ENCODE measurements around the gene PRKCA.

The PRKCA gene

GRCh38 chr17:66464921-66465320, 162.5 kb downstream of the PRKCA start:
- Histone ChIP-seq H3K9ac (ENCODE audit: low read depth, low read length, poor library complexity) (no peak overlapping the region), H3K4me1 (ENCODE audit: control insufficient read depth in 2 of 2, insufficient read depth in 1 of 2, low read depth in 1 of 2, low read length in 2 of 2) (peaks cover 16 to 30% of the 10 kb centered on the region in 2 donors), H3K4ac (ENCODE audit: low read length) (no peak overlapping the region), H2BK15ac (ENCODE audit: low read length) (no peak overlapping the region), H2BK12ac (ENCODE audit: low read length) (no peak overlapping the region), H3K9me3 (replicated peaks in 1 of 2; ENCODE audit: control insufficient read depth in 2 of 2, insufficient read depth in 1 of 2, low read depth in 1 of 2, low read length in 2 of 2) (no peaks in the 10 kb centered on the region), H2AFZ (ENCODE audit: low read length) (no peak overlapping the region), H3K36me3 (replicated peaks in 1 of 2; ENCODE audit: control insufficient read depth in 2 of 2, insufficient read depth in 2 of 2, low read length in 2 of 2) (no peaks in the 10 kb centered on the region), H3K79me1 (ENCODE audit: low read depth, low read length) (no peaks in the 10 kb centered on the region), H2AK5ac (ENCODE audit: low read depth, low read length) (no peak overlapping the region), H3K14ac (ENCODE audit: low read length) (no peak overlapping the region), H4K8ac (ENCODE audit: low read depth, low read length) (no peak overlapping the region), H3K4me3 (ENCODE audit: low read length in 2 of 2) (no peak overlapping the region), H3K4me2 (ENCODE audit: insufficient read depth, low read length, poor library complexity, severe bottlenecking) (no peak overlapping the region), H3K23ac (ENCODE audit: low read depth, low read length, poor library complexity) (no peak overlapping the region), H2BK120ac (ENCODE audit: low read depth, low read length) (no peak overlapping the region), H2BK5ac (ENCODE audit: low read length) (no peak overlapping the region), H3K18ac (ENCODE audit: low read length) (no peak overlapping the region), H4K91ac (ENCODE audit: low read depth, low read length, poor library complexity) (no peak overlapping the region), H3K27me3 (ENCODE audit: control insufficient read depth in 3 of 3, insufficient read depth in 3 of 3, low read depth in 1 of 3, low read length in 3 of 3) (no peaks in the 10 kb centered on the region), H3K27ac (replicated peaks; ENCODE audit: low read length) (no peak overlapping the region)
- no CpG with 5 or more reads among the region's 3 CpGs for WGBS, 2 donors (ENCODE audit: extremely low coverage in 2 of 2, insufficient read length in 2 of 2, insufficient replicate concordance in 1 of 2)
- no peak for DNase-seq (ENCODE audit: low spot score)

DNA sequence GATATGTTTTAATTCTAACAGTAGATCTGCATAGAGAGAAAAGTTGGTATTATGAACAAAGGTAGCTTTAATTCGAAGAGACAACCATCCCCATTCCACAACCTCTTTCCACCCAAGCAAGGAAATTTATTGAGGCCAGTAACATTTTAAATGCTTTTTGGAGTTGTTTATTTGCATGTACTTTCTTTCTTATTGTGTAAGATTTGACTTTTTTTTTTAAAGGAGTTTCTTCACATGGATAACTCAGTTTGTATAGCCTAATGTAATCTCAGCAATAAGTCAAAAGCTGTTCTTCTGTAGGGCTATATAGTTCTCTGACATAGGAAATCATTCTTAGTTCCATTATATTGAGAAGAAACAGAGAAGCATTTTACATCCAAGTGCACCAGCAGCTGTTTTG, 163.3 kb downstream of the PRKCA start:
- H3K9me3 ChIP-seq (replicated peaks in 1 of 2; ENCODE audit: control insufficient read depth in 2 of 2, insufficient read depth in 1 of 2, low read depth in 1 of 2, low read length in 2 of 2) = no peaks in the 10 kb centered on the region

DNA sequence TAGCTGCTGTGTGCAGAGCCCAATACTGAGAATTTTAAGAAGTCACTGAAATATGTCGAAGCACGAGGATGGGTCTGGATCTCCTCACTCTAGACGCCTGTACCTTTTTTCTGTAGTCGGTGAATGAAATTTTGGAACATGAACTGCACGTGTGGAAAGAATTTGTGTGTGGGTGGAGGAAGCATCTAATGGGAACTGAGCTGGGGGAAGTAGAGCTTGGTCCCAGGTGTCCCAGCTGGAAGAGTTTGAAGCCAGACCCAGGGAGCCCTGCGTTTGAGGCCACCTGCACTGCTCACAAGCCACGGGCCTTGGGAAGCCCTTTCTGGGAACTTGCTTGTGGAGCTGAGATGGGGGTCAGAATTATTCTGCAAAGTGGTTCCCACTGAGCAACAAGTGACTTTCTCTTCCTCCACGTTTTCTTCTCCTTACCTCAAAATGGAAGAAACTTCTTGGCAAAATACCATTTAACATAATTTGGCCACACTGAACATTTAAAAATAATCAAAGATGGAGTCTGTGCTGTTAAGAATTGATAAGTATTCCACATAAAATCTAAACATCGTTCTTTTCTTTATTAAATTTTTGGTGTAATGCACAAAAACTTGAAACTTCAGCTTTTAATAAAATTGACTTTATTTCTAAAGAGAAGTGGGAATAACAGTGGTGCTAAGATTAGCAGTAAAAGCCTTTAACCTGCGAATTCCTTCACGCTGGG, 163.8 kb downstream of the PRKCA start:
- no peak overlapping the region for H4K8ac ChIP-seq (ENCODE audit: low read depth, low read length)
- H3K23ac ChIP-seq (ENCODE audit: low read depth, low read length, poor library complexity) = no peak overlapping the region
- DNase-seq (ENCODE audit: low spot score) = no peak
- no peak overlapping the region for H2BK120ac ChIP-seq (ENCODE audit: low read depth, low read length)
- no peak overlapping the region for H2BK12ac ChIP-seq (ENCODE audit: low read length)
- no peak overlapping the region for H3K4ac ChIP-seq (ENCODE audit: low read length)
- H2BK5ac ChIP-seq (ENCODE audit: low read length) = no peak overlapping the region
- WGBS, 2 donors (ENCODE audit: extremely low coverage in 2 of 2, insufficient read length in 2 of 2, insufficient replicate concordance in 1 of 2) = no CpG with 5 or more reads among the region's 11 CpGs
- no peak overlapping the region for H3K9ac ChIP-seq (ENCODE audit: low read depth, low read length, poor library complexity)
- H4K91ac ChIP-seq (ENCODE audit: low read depth, low read length, poor library complexity) = no peak overlapping the region
- H3K27ac ChIP-seq (replicated peaks; ENCODE audit: low read length) = no peak overlapping the region
- no peak overlapping the region for H3K4me2 ChIP-seq (ENCODE audit: insufficient read depth, low read length, poor library complexity, severe bottlenecking)
- H2AK5ac ChIP-seq (ENCODE audit: low read depth, low read length) = no peak overlapping the region
- no peaks in the 10 kb centered on the region for H3K79me1 ChIP-seq (ENCODE audit: low read depth, low read length)
- no peaks in the 10 kb centered on the region for H3K27me3 ChIP-seq (ENCODE audit: control insufficient read depth in 3 of 3, insufficient read depth in 3 of 3, low read depth in 1 of 3, low read length in 3 of 3)
- H2BK15ac ChIP-seq (ENCODE audit: low read length) = no peak overlapping the region
- H3K18ac ChIP-seq (ENCODE audit: low read length) = no peak overlapping the region
- no peak overlapping the region for H3K4me3 ChIP-seq (ENCODE audit: low read length in 2 of 2)
- no peak overlapping the region for H2AFZ ChIP-seq (ENCODE audit: low read length)
- no peak overlapping the region for H3K14ac ChIP-seq (ENCODE audit: low read length)
- no peaks in the 10 kb centered on the region for H3K9me3 ChIP-seq (replicated peaks in 1 of 2; ENCODE audit: control insufficient read depth in 2 of 2, insufficient read depth in 1 of 2, low read depth in 1 of 2, low read length in 2 of 2)
- H3K36me3 ChIP-seq (replicated peaks in 1 of 2; ENCODE audit: control insufficient read depth in 2 of 2, insufficient read depth in 2 of 2, low read length in 2 of 2) = no peaks in the 10 kb centered on the region
- peaks cover 14 to 31% of the 10 kb centered on the region in 2 donors for H3K4me1 ChIP-seq (ENCODE audit: control insufficient read depth in 2 of 2, insufficient read depth in 1 of 2, low read depth in 1 of 2, low read length in 2 of 2)

More for the DNA sequence above, 163.3 kb downstream of the PRKCA start:
- Histone ChIP-seq H3K4me3 (ENCODE audit: low read length in 2 of 2) (no peak overlapping the region), H3K4me2 (ENCODE audit: insufficient read depth, low read length, poor library complexity, severe bottlenecking) (no peak overlapping the region), H3K9ac (ENCODE audit: low read depth, low read length, poor library complexity) (no peak overlapping the region), H2BK15ac (ENCODE audit: low read length) (no peak overlapping the region), H4K8ac (ENCODE audit: low read depth, low read length) (no peak overlapping the region), H3K14ac (ENCODE audit: low read length) (no peak overlapping the region), H2AFZ (ENCODE audit: low read length) (no peak overlapping the region), H2BK12ac (ENCODE audit: low read length) (no peak overlapping the region), H3K23ac (ENCODE audit: low read depth, low read length, poor library complexity) (no peak overlapping the region), H3K4ac (ENCODE audit: low read length) (no peak overlapping the region), H2BK120ac (ENCODE audit: low read depth, low read length) (no peak overlapping the region), H3K4me1 (ENCODE audit: control insufficient read depth in 2 of 2, insufficient read depth in 1 of 2, low read depth in 1 of 2, low read length in 2 of 2) (peaks cover 14 to 31% of the 10 kb centered on the region in 2 donors), H3K36me3 (replicated peaks in 1 of 2; ENCODE audit: control insufficient read depth in 2 of 2, insufficient read depth in 2 of 2, low read length in 2 of 2) (no peaks in the 10 kb centered on the region), H2BK5ac (ENCODE audit: low read length) (no peak overlapping the region), H3K27me3 (ENCODE audit: control insufficient read depth in 3 of 3, insufficient read depth in 3 of 3, low read depth in 1 of 3, low read length in 3 of 3) (no peaks in the 10 kb centered on the region), H3K18ac (ENCODE audit: low read length) (no peak overlapping the region), H2AK5ac (ENCODE audit: low read depth, low read length) (no peak overlapping the region), H4K91ac (ENCODE audit: low read depth, low read length, poor library complexity) (no peak overlapping the region), H3K79me1 (ENCODE audit: low read depth, low read length) (no peaks in the 10 kb centered on the region), H3K27ac (replicated peaks; ENCODE audit: low read length) (no peak overlapping the region)
- DNase-seq (ENCODE audit: low spot score) = no peak
- WGBS, 2 donors (ENCODE audit: extremely low coverage in 2 of 2, insufficient read length in 2 of 2, insufficient replicate concordance in 1 of 2) = no CpG with 5 or more reads among the region's 1 CpG

DNA sequence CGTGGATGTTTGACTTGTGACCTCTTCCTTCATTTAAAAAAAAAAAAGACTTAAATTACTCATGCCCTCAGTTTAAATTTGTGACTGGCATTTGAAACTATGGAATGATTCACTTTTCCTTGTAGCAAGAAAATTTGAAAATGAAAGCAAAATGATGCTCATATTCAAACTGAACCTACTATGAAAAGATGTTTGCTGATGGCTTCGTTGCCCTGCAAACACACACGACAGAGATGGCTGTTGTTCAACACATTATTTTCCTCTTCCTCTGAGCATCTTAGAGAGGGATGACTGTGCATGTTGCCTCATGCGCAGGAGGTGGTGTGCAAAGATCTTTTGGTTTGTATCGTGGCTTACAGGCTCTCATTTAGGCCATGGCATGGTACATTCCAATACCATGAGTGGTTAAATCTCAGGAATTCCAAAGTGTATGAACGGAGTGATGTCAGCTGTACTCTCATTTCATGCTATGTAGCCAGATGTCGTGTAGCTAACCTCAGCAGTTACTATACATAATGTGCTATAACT, 164.5 kb downstream of the PRKCA start:
- Histone ChIP-seq H2BK120ac (ENCODE audit: low read depth, low read length) (no peak overlapping the region), H2BK5ac (ENCODE audit: low read length) (no peak overlapping the region), H2BK12ac (ENCODE audit: low read length) (no peak overlapping the region), H3K4me1 (ENCODE audit: control insufficient read depth in 2 of 2, insufficient read depth in 1 of 2, low read depth in 1 of 2, low read length in 2 of 2) (peaks cover 14 to 31% of the 10 kb centered on the region in 2 donors), H2AFZ (ENCODE audit: low read length) (no peak overlapping the region), H3K27me3 (ENCODE audit: control insufficient read depth in 3 of 3, insufficient read depth in 3 of 3, low read depth in 1 of 3, low read length in 3 of 3) (no peaks in the 10 kb centered on the region), H3K27ac (replicated peaks; ENCODE audit: low read length) (no peak overlapping the region), H3K79me1 (ENCODE audit: low read depth, low read length) (no peaks in the 10 kb centered on the region), H3K36me3 (replicated peaks in 1 of 2; ENCODE audit: control insufficient read depth in 2 of 2, insufficient read depth in 2 of 2, low read length in 2 of 2) (no peaks in the 10 kb centered on the region), H3K9ac (ENCODE audit: low read depth, low read length, poor library complexity) (no peak overlapping the region), H3K14ac (ENCODE audit: low read length) (no peak overlapping the region), H4K8ac (ENCODE audit: low read depth, low read length) (no peak overlapping the region), H3K4ac (ENCODE audit: low read length) (no peak overlapping the region), H2BK15ac (ENCODE audit: low read length) (no peak overlapping the region), H3K9me3 (replicated peaks in 1 of 2; ENCODE audit: control insufficient read depth in 2 of 2, insufficient read depth in 1 of 2, low read depth in 1 of 2, low read length in 2 of 2) (no peaks in the 10 kb centered on the region), H3K18ac (ENCODE audit: low read length) (no peak overlapping the region), H2AK5ac (ENCODE audit: low read depth, low read length) (no peak overlapping the region), H3K4me3 (ENCODE audit: low read length in 2 of 2) (no peak overlapping the region), H3K23ac (ENCODE audit: low read depth, low read length, poor library complexity) (no peak overlapping the region), H4K91ac (ENCODE audit: low read depth, low read length, poor library complexity) (no peak overlapping the region), H3K4me2 (ENCODE audit: insufficient read depth, low read length, poor library complexity, severe bottlenecking) (no peak overlapping the region)
- WGBS, 2 donors (ENCODE audit: extremely low coverage in 2 of 2, insufficient read length in 2 of 2, insufficient replicate concordance in 1 of 2) = no CpG with 5 or more reads among the region's 7 CpGs
- DNase-seq (ENCODE audit: low spot score) = no peak

All from neuronal stem cell (in vitro differentiated cells).